IMR-90 (cell line): ENCODE measurements around the gene AFAP1L2. TPM values are rescaled to one million over a fixed set of nuclear protein-coding genes. Genes with fewer than 3 reads are reported as not detected.

Source experiments
- ATAC-seq: fragments of 200-7000 bp; cut with Tn5 transposase; 2 replicates; pipeline ENCODE4 v1.9.1; 2020; ENCODE audit warnings: low read depth, mild to moderate bottlenecking, moderate library complexity
- BruUV-seq: library from RNA; stranded (reverse); fragments of 400-500 nt; replicated peaks from 2 replicates; lab custom pipeline; 2021; lab: Mats Ljungman, UMichigan
- CTCF ChIA-PET: fragments of 300-600 bp; formaldehyde crosslinking; extraction: SDS; loops from one replicate; lab custom pipeline; 2021; ENCODE audit warnings: antibody characterized with exemption; lab: Yijun Ruan, JAX
- POLR2A ChIA-PET: fragments of 300-600 bp; sonication (Branson Sonifier 250); formaldehyde crosslinking; loops from one replicate; lab custom pipeline; 2022; ENCODE audit warnings: antibody characterized with exemption; ENCODE audit not compliant: unreplicated experiment; lab: Charles Lee
- DNase-seq: peaks from one replicate; pipeline ENCODE4 v3.0.0; 2013
- H2AFZ ChIP-seq: replicated peaks from 2 replicates; pipeline ENCODE3; 2013; ENCODE audit warnings: low read length, mild to moderate bottlenecking; ENCODE audit not compliant: poor library complexity
- H2AK5ac ChIP-seq: 2 replicates; pipeline ENCODE4 v1.6.1; 2013; ENCODE audit warnings: low read depth, low read length, inconsistent platforms
- H2AK9ac ChIP-seq: replicated peaks from 2 replicates; pipeline ENCODE3; 2013; ENCODE audit warnings: mild to moderate bottlenecking, low read depth, low read length, moderate library complexity; ENCODE audit not compliant: poor library complexity
- H2BK120ac ChIP-seq: 2 replicates; pipeline ENCODE4 v1.6.1; 2013; ENCODE audit warnings: low read depth, low read length, inconsistent platforms
- H2BK15ac ChIP-seq: 3 replicates; pipeline ENCODE4 v1.6.1; 2013; ENCODE audit warnings: low read depth, low read length, inconsistent platforms
- H2BK20ac ChIP-seq: 2 replicates; pipeline ENCODE4 v1.6.1; 2013; ENCODE audit warnings: low read depth, mild to moderate bottlenecking, inconsistent platforms, low read length, moderate library complexity
- H2BK5ac ChIP-seq: 2 replicates; pipeline ENCODE4 v1.6.1; 2013; ENCODE audit warnings: mild to moderate bottlenecking, low read depth, low read length, inconsistent platforms; ENCODE audit not compliant: poor library complexity, severe bottlenecking
- H3K14ac ChIP-seq: replicated peaks from 2 replicates; pipeline ENCODE4 v1.6.1; 2013; ENCODE audit warnings: low read depth, low read length, inconsistent platforms
- H3K18ac ChIP-seq: 2 replicates; pipeline ENCODE4 v1.6.1; 2013; ENCODE audit warnings: low read depth, low read length, control low read depth
- H3K23ac ChIP-seq: 2 replicates; pipeline ENCODE4 v1.6.1; 2013; ENCODE audit warnings: low read depth, low read length, inconsistent platforms
- H3K27ac ChIP-seq: 2 replicates; pipeline ENCODE4 v1.5.1; 2013; ENCODE audit warnings: mild to moderate bottlenecking, control low read depth, low read length; ENCODE audit not compliant: insufficient read depth
- H3K27me3 ChIP-seq: 2 replicates; pipeline ENCODE4 v1.6.1; 2013; ENCODE audit warnings: low read length; ENCODE audit not compliant: control insufficient read depth, insufficient read depth
- H3K36me3 ChIP-seq: 2 replicates; pipeline ENCODE4 v1.6.1; 2013; ENCODE audit warnings: low read length, mixed read lengths; ENCODE audit not compliant: control insufficient read depth, insufficient read depth
- H3K4ac ChIP-seq: 2 replicates; pipeline ENCODE4 v1.6.1; 2013; ENCODE audit warnings: low read depth, low read length, inconsistent platforms
- H3K4me1 ChIP-seq: 2 replicates; pipeline ENCODE4 v1.6.1; 2013; ENCODE audit warnings: low read length, mixed read lengths; ENCODE audit not compliant: control insufficient read depth, insufficient read depth
- H3K4me2 ChIP-seq: 2 replicates; pipeline ENCODE4 v1.6.1; 2013; ENCODE audit warnings: low read depth, mild to moderate bottlenecking, control low read depth, low read length, moderate library complexity
- H3K4me3 ChIP-seq: 2 replicates; pipeline ENCODE4 v1.5.1; 2013; ENCODE audit warnings: low read depth, mild to moderate bottlenecking, control low read depth, low read length, moderate library complexity; ENCODE audit not compliant: insufficient read depth
- H3K56ac ChIP-seq: 2 replicates; pipeline ENCODE4 v1.6.1; 2013; ENCODE audit warnings: low read length, inconsistent platforms; ENCODE audit not compliant: insufficient read depth; ENCODE audit errors: extremely low read depth
- H3K79me1 ChIP-seq, 2 experiments: 2 replicates each; pipeline ENCODE4 v1.6.1; 2013; ENCODE audit warnings: low read length in 2 of 2, inconsistent platforms in 1 of 2, low read depth in 1 of 2
- H3K9ac ChIP-seq: 2 replicates; pipeline ENCODE4 v1.6.1; 2013; ENCODE audit warnings: low read depth, low read length, control low read depth
- H3K9me1 ChIP-seq: 2 replicates; pipeline ENCODE4 v1.6.1; 2013; ENCODE audit warnings: low read length, inconsistent platforms; ENCODE audit not compliant: insufficient read depth
- H3K9me3 ChIP-seq: 2 replicates; pipeline ENCODE4 v1.6.1; 2013; ENCODE audit warnings: low read length; ENCODE audit not compliant: control insufficient read depth, insufficient read depth
- H4K20me1 ChIP-seq: 2 replicates; pipeline ENCODE4 v1.6.1; 2013; ENCODE audit warnings: low read length, inconsistent platforms; ENCODE audit not compliant: insufficient read depth
- H4K5ac ChIP-seq: 2 replicates; pipeline ENCODE4 v1.6.1; 2013; ENCODE audit warnings: mild to moderate bottlenecking, low read depth, low read length, control low read depth
- H4K8ac ChIP-seq, 2 experiments: 2 replicates each; pipeline ENCODE4 v1.6.1; 2013; ENCODE audit warnings: low read depth in 2 of 2, low read length in 2 of 2, control low read depth in 1 of 2, inconsistent platforms in 1 of 2
- H4K91ac ChIP-seq: 2 replicates; pipeline ENCODE4 v1.6.1; 2013; ENCODE audit warnings: low read depth, low read length, inconsistent platforms; ENCODE audit not compliant: insufficient read depth
- CEBPB ChIP-seq: IDR thresholded peaks from 2 replicates; pipeline ENCODE4 v1.6.1; 2012; ENCODE audit warnings: low read depth, low read length, improper control_type of control experiment
- NFE2L2 ChIP-seq: fragments of 150-350 bp; IDR thresholded peaks from 2 replicates; pipeline ENCODE4 v1.6.1; 2016; ENCODE audit warnings: low read depth, mild to moderate bottlenecking, low read length
- RFX5 ChIP-seq: IDR thresholded peaks from 2 replicates; pipeline ENCODE4 v1.8.0; 2012; ENCODE audit warnings: low read depth, mild to moderate bottlenecking, low read length, moderate library complexity
- SMC3 ChIP-seq: fragments of 150-350 bp; IDR thresholded peaks from 2 replicates; pipeline ENCODE4 v1.6.1; 2016; ENCODE audit warnings: low read depth, mild to moderate bottlenecking, antibody characterized with exemption, low read length, moderate library complexity
- whole genome bisulfite sequencing, 2 experiments: methylation state at CpG; one replicate each; pipeline versions ENCODE4 v1.1.5 to v1.1.7; 2013; ENCODE audit warnings: missing lambda C conversion rate in 2 of 2; ENCODE audit not compliant: insufficient read length in 1 of 2; ENCODE audit errors: extremely low coverage in 2 of 2; 5-methylcytosine and 5-hydroxymethylcytosine counted together
- dilution Hi-C: fragments of 300-500 bp; cut with HindIII; formaldehyde crosslinking; loops from one replicate; pipeline ENCODE4 v1.14.3; 2018; ENCODE audit warnings: low sequenced_read_pairs; ENCODE audit not compliant: unreplicated experiment
- in situ Hi-C: fragments of 300-500 bp; cut with MboI; formaldehyde crosslinking; loops from 3 replicates; pipeline ENCODE4 v1.14.3; 2019; ENCODE audit warnings: low sequenced_read_pairs, inconsistent platforms, mixed read lengths
- intact Hi-C: fragments of 100-400 bp; cut with micrococcal nuclease; formaldehyde crosslinking; loops from 2 replicates; pipeline ENCODE4 v1.10.0; 2022
- polyA plus RNA-seq, 3 experiments: library from polyadenylated mRNA; depleted of rRNA; stranded (reverse); fragments of >200 nt; gene quantifications; 2 replicates each; pipeline ENCODE4 v1.2.3, GENCODE V29; 2012; ENCODE audit warnings: low replicate concordance in 1 of 3
- total RNA-seq: library from RNA; depleted of rRNA; stranded (reverse); fragments of >200 nt; gene quantifications from 2 replicates; pipeline ENCODE4 v1.2.3, GENCODE V29; 2012
- TF ChIP-seq, protein P1 (sequence below): fragments of 150-350 bp; IDR thresholded peaks from 2 replicates; pipeline ENCODE4 v1.6.1; 2017; ENCODE audit warnings: mild to moderate bottlenecking, antibody characterized with exemption, low read length, low read depth

The AFAP1L2 gene
- total and polyA plus RNA-seq, 2 of the 4 experiments (the other 2 are of a cell fraction), result under 0.01 to 0.10 TPM

DNA sequence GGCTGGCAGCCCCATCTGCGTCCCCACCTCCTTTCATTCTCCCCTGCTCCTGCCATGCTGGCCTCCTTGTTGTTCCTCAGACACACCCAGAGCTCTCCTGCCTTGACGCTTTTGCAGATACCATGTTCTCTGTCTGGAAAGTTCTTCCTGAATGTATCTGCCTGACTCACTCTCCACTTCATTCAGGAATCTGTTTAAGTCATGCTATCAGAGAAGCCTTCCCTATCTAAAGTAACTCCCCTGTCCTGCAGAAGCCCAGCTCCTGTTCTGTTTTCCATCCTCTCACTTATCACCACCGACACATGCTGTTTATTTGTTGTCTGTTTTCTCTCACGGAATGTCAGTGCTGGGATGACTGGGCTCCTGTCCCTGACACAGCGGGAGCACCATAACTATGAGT, 82.0 kb downstream of the AFAP1L2 start:
- TF ChIP-seq RFX5 (no peak), CEBPB (no peak), NFE2L2 (no peak), SMC3 (no peak)
- TF ChIP-seq, protein P1, sequence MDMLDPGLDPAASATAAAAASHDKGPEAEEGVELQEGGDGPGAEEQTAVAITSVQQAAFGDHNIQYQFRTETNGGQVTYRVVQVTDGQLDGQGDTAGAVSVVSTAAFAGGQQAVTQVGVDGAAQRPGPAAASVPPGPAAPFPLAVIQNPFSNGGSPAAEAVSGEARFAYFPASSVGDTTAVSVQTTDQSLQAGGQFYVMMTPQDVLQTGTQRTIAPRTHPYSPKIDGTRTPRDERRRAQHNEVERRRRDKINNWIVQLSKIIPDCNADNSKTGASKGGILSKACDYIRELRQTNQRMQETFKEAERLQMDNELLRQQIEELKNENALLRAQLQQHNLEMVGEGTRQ, result no peak
- H2BK5ac ChIP-seq, result no peak overlapping the region
- dilution Hi-C loops (no loop called here), intact Hi-C loops (no loop called here), in situ Hi-C loops (no loop called here)
- no peak overlapping the region for H3K27ac ChIP-seq
- no peak overlapping the region for H4K8ac ChIP-seq
- no peak overlapping the region for H4K5ac ChIP-seq
- ATAC-seq (peak; percentile 51; the same call in 1 of the 2 replicates), DNase-seq (peak; percentile 10)
- H3K36me3 ChIP-seq, result no peaks in the 10 kb centered on the region
- H3K4ac ChIP-seq, result no peak overlapping the region; the same call in 1 of the 2 replicates
- H3K4me2 ChIP-seq, result no peak overlapping the region
- H3K4me1 ChIP-seq, result peaks cover 5% of the 10 kb centered on the region
- WGBS, 2 experiments, result 89% methylated on average over 3 of the region's 5 CpGs; no CpG with 5 or more reads in 1 of the 2 experiments
- no peak overlapping the region for H3K23ac ChIP-seq
- H3K56ac ChIP-seq, result no peak overlapping the region
- H3K79me1 ChIP-seq, result no peaks in the 10 kb centered on the region
- H4K91ac ChIP-seq, result no peak overlapping the region
- POLR2A ChIA-PET, result no interaction called here
- CTCF ChIA-PET, result interaction anchor here (1.1 to 1.6 kb wide), 2 partner anchors 15 to 18 kb away, joined by 3 to 7 read pairs; no protein-coding TSS in a partner anchor
- no peaks in the 10 kb centered on the region for H4K20me1 ChIP-seq
- no peak overlapping the region for H2BK20ac ChIP-seq
- BruUV-seq, result no TSS peak
- no peak overlapping the region for H3K18ac ChIP-seq
- H3K14ac ChIP-seq, result no peak overlapping the region
- H3K9me1 ChIP-seq, result peaks cover 7% of the 10 kb centered on the region; the same call in 1 of the 2 replicates
- H3K4me3 ChIP-seq, result no peak overlapping the region
- no peak overlapping the region for H2AFZ ChIP-seq
- no peak overlapping the region for H2BK120ac ChIP-seq
- H3K9me3 ChIP-seq, result no peaks in the 10 kb centered on the region
- peaks cover 14% of the 10 kb centered on the region for H3K27me3 ChIP-seq
- H3K9ac ChIP-seq, result no peak overlapping the region
- H2AK9ac ChIP-seq, result no peak overlapping the region
- no peak overlapping the region for H2AK5ac ChIP-seq
- no peak overlapping the region for H2BK15ac ChIP-seq
